Hepatocyte (in vitro differentiated cells): ENCODE measurements around the gene ZNF189. TPM values are rescaled to one million over a fixed set of nuclear protein-coding genes. Genes with fewer than 3 reads are reported as not detected.

Experiments
- DNase-seq: peaks from one replicate; pipeline ENCODE4 v3.0.0-alpha.2; 2016; ENCODE audit warnings: low spot score
- H2AFZ ChIP-seq: fragments of 200-600 bp; sonication (generic); 2 replicates; pipeline ENCODE4 v1.6.0; 2016; ENCODE audit warnings: antibody characterized with exemption, mild to moderate bottlenecking
- H3K27ac ChIP-seq: fragments of 200-600 bp; sonication (generic); 2 replicates; pipeline ENCODE4 v1.5.1; 2016; ENCODE audit warnings: mild to moderate bottlenecking
- H3K27me3 ChIP-seq: fragments of 200-600 bp; sonication (generic); 2 replicates; pipeline ENCODE4 v1.6.1; 2016
- H3K36me3 ChIP-seq: fragments of 200-600 bp; sonication (generic); replicated peaks from 2 replicates; pipeline ENCODE4 v1.5.1; 2016; ENCODE audit warnings: low read depth; ENCODE audit not compliant: insufficient read depth
- H3K4me1 ChIP-seq: fragments of 200-600 bp; sonication (generic); 2 replicates; pipeline ENCODE4 v1.5.1; 2016; ENCODE audit warnings: mild to moderate bottlenecking, moderate library complexity; ENCODE audit not compliant: insufficient read depth
- H3K4me2 ChIP-seq: fragments of 200-600 bp; sonication (generic); 2 replicates; pipeline ENCODE4 v1.6.0; 2016
- H3K4me3 ChIP-seq: fragments of 200-600 bp; sonication (generic); 2 replicates; pipeline ENCODE4 v1.5.1; 2016; ENCODE audit warnings: mild to moderate bottlenecking
- H3K79me2 ChIP-seq: fragments of 200-600 bp; sonication (generic); 2 replicates; pipeline ENCODE4 v1.6.0; 2017; ENCODE audit warnings: mild to moderate bottlenecking
- H3K9me2 ChIP-seq: fragments of 200-600 bp; sonication (generic); replicated peaks from 2 replicates; pipeline ENCODE4 v1.6.0; 2017; ENCODE audit warnings: mild to moderate bottlenecking; ENCODE audit not compliant: insufficient read depth
- H3K9me3 ChIP-seq: fragments of 200-600 bp; sonication (generic); 2 replicates; pipeline ENCODE4 v1.5.1; 2016; ENCODE audit warnings: low read depth, mild to moderate bottlenecking
- H4K20me1 ChIP-seq: fragments of 200-600 bp; sonication (generic); 2 replicates; pipeline ENCODE4 v1.6.0; 2016; ENCODE audit warnings: mild to moderate bottlenecking; ENCODE audit not compliant: insufficient read depth, poor library complexity, severe bottlenecking
- EZH2 ChIP-seq: fragments of 200-600 bp; sonication (generic); IDR thresholded peaks from 2 replicates; pipeline ENCODE4 v1.6.1; 2016; ENCODE audit warnings: antibody characterized with exemption, mild to moderate bottlenecking, borderline replicate concordance
- EZH2phosphoT487 ChIP-seq: fragments of 200-600 bp; sonication (generic); IDR thresholded peaks from one replicate; pipeline ENCODE4 v1.6.1; 2018; ENCODE audit warnings: antibody characterized with exemption, mild to moderate bottlenecking, low read depth, moderate library complexity; ENCODE audit not compliant: unreplicated experiment, severe bottlenecking
- WGBS: methylation state at CpG from one replicate; pipeline ENCODE4 v1.1.6; 2016; ENCODE audit warnings: low lambda C conversion rate; ENCODE audit errors: missing lambda C conversion rate; 5-methylcytosine and 5-hydroxymethylcytosine counted together
- polyA plus RNA-seq: library from polyadenylated mRNA; unstranded; fragments of >200 nt; fragmentation: Nextera tagmentation; extraction: Ambion mirVana; gene quantifications from 2 replicates; pipeline ENCODE4 v1.2.1, GENCODE V29; 2016
- total RNA-seq: library from RNA; depleted of rRNA; stranded (reverse); fragments of >200 nt; gene quantifications from 2 replicates; pipeline ENCODE4 v1.2.3, GENCODE V29; 2014
- TF ChIP-seq, protein P1 (sequence below): fragments of 200-600 bp; sonication (generic); IDR thresholded peaks from 2 replicates; pipeline ENCODE4 v1.5.1; 2016; ENCODE audit warnings: antibody characterized with exemption, mild to moderate bottlenecking; ENCODE audit not compliant: poor library complexity

ZNF189 gene
- total and polyA plus RNA-seq, 2 experiments from 2014 or later: 13.6 to 60.3 TPM

DNA sequence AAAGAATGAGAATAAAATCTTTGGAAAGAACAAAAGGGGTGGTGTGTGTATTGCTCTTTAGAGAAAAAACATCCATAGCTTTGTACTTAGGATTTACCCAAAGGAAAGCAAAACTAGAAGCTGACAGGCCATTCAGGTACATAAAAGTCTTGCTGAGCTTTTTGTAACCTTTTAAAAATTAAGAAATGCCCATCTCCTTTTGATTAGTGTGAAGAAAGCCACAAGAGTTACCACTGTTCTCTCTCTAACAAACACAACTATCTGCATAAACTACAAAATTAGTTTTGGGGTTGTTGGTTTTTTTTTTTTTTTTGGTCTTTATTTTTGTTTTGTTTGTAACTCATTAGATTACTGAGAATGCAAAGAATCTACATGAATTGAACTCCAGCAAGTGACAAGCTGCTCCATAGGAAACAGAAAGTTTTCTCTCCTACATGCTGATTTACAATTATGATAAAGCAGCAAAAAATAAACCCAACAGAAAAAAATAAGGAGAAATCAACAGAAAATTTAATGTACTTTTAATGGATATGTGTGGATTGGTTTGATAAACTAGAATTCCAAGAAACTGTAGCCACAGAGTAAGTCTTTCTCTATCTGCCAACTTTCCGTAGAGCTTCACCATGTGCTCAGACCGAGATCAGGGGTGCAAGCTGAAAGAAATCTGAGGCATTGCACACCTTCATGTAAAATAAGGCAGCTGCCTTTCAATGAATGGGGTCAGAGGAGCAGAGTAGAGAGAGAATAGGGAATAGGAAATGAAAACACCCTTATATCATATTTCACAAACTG, 26.1 kb upstream of the ZNF189 start:
- Histone ChIP-seq H3K4me2 (no peak overlapping the region), H3K79me2 (no peaks in the 10 kb centered on the region), H3K9me3 (no peaks in the 10 kb centered on the region), H3K4me3 (no peak overlapping the region), H3K9me2 (no peaks in the 10 kb centered on the region), H2AFZ (no peak overlapping the region), H3K36me3 (no peaks in the 10 kb centered on the region), H3K4me1 (no peaks in the 10 kb centered on the region), H3K27ac (no peak overlapping the region), H4K20me1 (no peaks in the 10 kb centered on the region), H3K27me3 (no peaks in the 10 kb centered on the region)
- no peak for DNase-seq
- 91% methylated on average over 2 of the region's 2 CpGs for WGBS
- TF ChIP-seq EZH2 (no peak), EZH2phosphoT487 (no peak)
- TF ChIP-seq, protein P1, sequence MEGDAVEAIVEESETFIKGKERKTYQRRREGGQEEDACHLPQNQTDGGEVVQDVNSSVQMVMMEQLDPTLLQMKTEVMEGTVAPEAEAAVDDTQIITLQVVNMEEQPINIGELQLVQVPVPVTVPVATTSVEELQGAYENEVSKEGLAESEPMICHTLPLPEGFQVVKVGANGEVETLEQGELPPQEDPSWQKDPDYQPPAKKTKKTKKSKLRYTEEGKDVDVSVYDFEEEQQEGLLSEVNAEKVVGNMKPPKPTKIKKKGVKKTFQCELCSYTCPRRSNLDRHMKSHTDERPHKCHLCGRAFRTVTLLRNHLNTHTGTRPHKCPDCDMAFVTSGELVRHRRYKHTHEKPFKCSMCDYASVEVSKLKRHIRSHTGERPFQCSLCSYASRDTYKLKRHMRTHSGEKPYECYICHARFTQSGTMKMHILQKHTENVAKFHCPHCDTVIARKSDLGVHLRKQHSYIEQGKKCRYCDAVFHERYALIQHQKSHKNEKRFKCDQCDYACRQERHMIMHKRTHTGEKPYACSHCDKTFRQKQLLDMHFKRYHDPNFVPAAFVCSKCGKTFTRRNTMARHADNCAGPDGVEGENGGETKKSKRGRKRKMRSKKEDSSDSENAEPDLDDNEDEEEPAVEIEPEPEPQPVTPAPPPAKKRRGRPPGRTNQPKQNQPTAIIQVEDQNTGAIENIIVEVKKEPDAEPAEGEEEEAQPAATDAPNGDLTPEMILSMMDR: no peak

GRCh38 chr9:101375546-101375945, 23.1 kb upstream of the ZNF189 start:
- H2AFZ ChIP-seq: no peak overlapping the region
- no peak overlapping the region for H3K4me3 ChIP-seq
- H3K36me3 ChIP-seq: no peaks in the 10 kb centered on the region
- H3K9me2 ChIP-seq: no peaks in the 10 kb centered on the region
- no peaks in the 10 kb centered on the region for H4K20me1 ChIP-seq
- no peak for DNase-seq
- no peaks in the 10 kb centered on the region for H3K4me1 ChIP-seq
- no peaks in the 10 kb centered on the region for H3K9me3 ChIP-seq
- H3K27me3 ChIP-seq: no peaks in the 10 kb centered on the region
- no peaks in the 10 kb centered on the region for H3K79me2 ChIP-seq
- no peak for TF ChIP-seq EZH2phosphoT487
- TF ChIP-seq, protein P1: no peak
- no peak for TF ChIP-seq EZH2
- no peak overlapping the region for H3K4me2 ChIP-seq
- H3K27ac ChIP-seq: no peak overlapping the region
- 94% methylated on average over 12 of the region's 12 CpGs for WGBS

DNA sequence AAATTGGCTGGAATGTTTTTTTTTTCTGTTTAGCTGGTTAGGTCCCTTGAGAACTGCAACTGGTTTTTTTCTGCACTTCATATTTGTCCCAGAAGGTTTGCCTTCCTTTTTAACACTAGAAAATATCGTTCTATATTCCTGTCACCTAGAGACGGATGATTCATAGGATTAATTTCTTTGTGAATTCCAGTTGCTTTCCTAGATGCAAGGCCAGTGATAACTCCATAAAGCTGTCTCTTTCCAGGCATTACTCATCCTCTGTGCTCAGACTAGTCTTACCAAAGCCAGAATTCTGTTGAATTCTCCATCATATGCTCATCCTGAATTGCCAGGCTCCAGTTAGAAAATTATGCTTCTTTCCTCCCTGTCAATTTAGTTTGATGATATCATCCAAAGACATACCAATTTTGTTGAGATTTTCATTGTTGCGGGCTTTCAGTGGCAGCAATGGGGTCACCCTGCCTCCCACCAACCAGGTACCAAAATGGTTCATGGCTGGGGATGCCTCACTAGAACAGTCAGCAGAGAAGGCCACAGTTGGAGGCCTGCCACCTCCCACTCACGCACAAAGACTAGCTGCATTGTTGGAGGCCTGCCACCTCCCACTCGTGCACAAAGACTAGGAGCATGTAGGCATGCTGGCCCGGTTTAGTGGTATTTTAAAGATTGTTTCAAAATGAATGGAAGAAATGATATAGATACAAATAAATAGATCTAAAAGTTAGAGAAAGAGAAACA, 22.4 kb upstream of the ZNF189 start:
- no peak for DNase-seq
- H2AFZ ChIP-seq: no peak overlapping the region
- no peaks in the 10 kb centered on the region for H3K79me2 ChIP-seq
- no peak overlapping the region for H3K27ac ChIP-seq
- WGBS: 91% methylated on average over 6 of the region's 6 CpGs
- no peaks in the 10 kb centered on the region for H4K20me1 ChIP-seq
- no peak for TF ChIP-seq EZH2
- TF ChIP-seq, protein P1: no peak
- no peak for TF ChIP-seq EZH2phosphoT487
- no peaks in the 10 kb centered on the region for H3K27me3 ChIP-seq
- H3K4me2 ChIP-seq: no peak overlapping the region
- H3K4me3 ChIP-seq: no peak overlapping the region
- H3K4me1 ChIP-seq: no peaks in the 10 kb centered on the region
- H3K9me3 ChIP-seq: no peaks in the 10 kb centered on the region
- H3K36me3 ChIP-seq: no peaks in the 10 kb centered on the region
- no peaks in the 10 kb centered on the region for H3K9me2 ChIP-seq
